GM12874 (cell line): Measurements from ENCODE around the gene TM4SF18.

ENCODE experiments used
- TF ChIP-seq, protein P1 (sequence below): IDR thresholded peaks from 2 replicates; pipeline ENCODE4 v1.5.1; 2011; ENCODE audit warnings: low read depth, mild to moderate bottlenecking, control low read depth, low read length, moderate library complexity; ENCODE audit not compliant: insufficient read depth

Gene TM4SF18

DNA sequence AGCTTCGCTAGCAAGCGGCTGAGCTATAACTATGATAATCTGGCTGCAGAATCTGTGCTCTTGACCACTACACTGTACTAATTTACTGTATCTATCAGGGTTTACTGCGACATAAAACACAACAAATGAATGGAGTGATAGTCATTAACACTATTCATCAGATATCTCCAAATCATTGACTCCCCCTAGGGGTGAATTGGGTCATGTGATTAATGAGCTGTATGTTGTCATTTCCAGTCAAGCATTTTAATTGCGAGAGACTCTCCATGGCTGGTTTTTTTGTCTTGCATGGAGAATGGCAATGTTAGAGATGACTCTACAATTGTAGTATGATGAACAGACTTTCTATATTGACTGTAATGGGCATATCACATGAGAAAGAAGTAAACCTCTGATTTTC, 10.5 kb upstream of the TM4SF18 start:
- TF ChIP-seq, protein P1, sequence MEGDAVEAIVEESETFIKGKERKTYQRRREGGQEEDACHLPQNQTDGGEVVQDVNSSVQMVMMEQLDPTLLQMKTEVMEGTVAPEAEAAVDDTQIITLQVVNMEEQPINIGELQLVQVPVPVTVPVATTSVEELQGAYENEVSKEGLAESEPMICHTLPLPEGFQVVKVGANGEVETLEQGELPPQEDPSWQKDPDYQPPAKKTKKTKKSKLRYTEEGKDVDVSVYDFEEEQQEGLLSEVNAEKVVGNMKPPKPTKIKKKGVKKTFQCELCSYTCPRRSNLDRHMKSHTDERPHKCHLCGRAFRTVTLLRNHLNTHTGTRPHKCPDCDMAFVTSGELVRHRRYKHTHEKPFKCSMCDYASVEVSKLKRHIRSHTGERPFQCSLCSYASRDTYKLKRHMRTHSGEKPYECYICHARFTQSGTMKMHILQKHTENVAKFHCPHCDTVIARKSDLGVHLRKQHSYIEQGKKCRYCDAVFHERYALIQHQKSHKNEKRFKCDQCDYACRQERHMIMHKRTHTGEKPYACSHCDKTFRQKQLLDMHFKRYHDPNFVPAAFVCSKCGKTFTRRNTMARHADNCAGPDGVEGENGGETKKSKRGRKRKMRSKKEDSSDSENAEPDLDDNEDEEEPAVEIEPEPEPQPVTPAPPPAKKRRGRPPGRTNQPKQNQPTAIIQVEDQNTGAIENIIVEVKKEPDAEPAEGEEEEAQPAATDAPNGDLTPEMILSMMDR = no peak

DNA sequence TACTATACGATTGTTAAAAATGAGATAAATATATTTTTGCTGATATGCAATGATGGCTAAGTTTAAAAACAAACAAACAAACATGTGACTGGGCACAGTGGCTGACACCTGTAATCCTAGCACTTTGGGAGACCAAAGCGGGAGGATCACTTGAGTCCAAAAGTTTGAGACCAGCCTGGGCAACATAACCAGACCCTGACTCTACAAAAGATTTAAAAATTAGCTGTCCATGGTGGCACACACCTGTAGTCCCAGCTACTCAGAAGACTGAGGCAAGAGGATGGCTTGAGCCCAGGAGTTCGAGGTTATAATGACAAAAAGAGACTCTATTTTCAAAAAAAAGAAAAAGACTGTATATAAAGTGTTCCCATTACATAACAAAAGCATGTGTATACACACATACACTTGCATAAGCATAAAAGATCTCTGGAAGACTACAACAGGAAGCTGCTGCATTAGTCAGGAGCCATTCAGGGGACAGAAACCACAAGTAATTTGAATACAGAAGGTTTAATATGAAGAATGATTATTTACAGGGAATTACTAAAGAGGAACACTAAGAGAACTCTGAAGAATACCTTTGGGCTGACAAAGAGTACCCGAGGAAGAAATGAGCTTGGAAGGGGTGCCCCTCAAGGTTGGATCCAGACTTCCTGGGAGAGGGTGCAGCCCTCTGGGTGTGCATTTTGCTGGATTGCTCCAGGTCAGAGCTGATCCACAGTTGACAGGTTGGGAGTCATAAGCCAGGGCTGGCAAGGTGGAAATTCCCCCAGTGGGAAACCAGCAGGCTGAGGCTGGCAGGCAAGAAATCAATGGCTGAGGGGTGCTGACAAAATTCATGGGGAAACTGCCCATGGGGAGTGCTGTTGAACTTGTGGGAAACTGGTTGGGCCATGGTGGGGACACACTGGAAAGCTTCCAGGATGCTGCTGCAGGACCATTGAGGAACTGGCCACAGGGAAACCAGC, 9.3 kb upstream of the TM4SF18 start:
- TF ChIP-seq, protein P1 = no peak

DNA sequence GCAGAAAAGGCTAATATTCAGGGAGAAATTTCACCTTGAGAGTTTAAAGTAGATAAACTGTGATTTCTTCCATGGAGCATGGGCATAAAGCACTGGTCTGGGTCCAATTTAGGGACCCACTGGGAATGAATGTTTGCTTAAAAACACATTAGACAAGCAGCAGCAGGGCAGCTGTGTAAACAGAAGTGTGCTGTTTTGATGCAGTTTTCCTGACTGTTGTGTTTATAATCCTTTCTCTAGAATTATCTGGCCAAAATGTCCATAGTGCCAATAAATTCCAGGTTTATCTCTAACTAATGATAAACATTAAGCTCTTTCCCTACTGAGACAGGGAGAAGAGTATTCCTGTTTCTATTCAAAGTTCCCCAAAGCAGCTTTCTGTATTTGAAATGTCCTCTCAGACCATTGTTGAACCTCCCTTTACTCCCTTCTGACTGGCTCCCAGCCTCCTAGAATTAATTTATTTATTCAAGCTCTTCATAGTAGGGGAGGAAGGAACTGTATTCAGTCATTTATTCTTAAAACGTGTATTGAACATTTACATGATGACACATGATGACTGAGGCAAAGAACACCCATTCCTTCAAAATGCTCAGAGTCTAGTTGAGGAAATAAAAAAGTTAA, 7.0 kb upstream of the TM4SF18 start:
- TF ChIP-seq, protein P1 = no peak

DNA sequence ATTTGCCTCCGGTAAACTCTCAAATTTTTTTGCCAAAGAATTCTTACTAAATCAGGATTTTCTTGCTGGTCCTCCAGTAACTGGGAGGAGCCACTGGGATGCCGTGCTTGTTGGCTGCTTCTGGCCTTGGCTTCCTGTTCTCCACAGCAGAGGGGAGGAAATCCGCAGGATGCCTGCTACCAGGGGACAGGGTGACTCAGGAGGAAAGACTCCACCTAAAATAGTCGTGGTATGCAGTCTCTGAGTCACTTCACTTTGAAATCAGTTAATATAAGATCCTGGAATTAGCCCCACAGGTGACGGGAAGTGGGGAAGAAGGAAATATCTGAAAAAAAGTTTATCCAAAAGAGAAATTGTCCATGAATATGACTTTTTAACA, 6.5 kb upstream of the TM4SF18 start:
- TF ChIP-seq, protein P1 = no peak

DNA sequence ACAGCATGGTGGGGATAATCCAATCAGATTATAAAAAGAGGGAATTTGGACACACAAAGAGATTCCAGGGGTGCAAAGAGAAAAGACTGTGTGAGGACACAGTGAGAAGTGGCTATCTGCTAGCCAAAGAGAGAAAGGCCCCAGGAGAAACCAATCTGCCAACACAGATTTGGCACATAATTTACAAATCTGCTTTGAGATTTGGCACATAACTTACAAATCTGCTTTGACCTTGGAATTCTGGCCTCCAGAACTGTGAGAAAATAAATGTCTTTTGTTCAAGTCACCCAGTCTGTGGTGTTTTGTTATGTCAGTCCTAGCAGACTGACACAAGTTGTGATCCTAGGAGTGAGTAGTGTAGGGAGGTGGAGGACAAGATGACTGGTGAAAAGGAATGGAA, 3.5 kb upstream of the TM4SF18 start:
- TF ChIP-seq, protein P1 = no peak

GRCh38 chr3:149332771-149333170, 665 bp downstream of the TM4SF18 start:
- TF ChIP-seq, protein P1 = no peak

DNA sequence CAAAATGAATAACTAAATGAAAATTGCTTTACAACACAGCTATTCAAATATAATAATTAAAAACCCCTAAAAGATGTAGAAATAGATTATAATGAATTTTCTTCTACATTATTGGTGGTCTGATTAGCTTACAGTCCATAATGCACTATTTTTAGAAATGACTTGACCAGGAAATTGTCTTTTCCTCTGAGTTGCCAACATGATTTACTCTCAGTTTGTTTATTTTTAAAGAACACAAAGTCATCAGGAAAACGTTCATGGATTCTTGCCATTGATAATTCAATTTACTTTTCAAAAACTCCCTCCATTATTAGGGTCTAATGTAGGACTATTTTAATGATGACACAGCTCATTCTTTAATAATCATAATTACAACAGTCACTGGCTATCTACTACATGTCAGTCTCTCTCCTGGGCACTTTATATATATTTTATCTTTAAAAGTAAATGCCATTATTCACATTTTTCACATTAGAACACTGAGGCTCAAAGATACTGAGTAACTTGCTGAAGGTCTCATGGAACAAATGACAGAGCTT, 1.1 kb downstream of the TM4SF18 start:
- TF ChIP-seq, protein P1 = no peak
